IMR-90 (cell line): ENCODE measurements around the gene ARMS2. TPM values are rescaled to one million over a fixed set of nuclear protein-coding genes. Genes with fewer than 3 reads are reported as not detected.

Source experiments
- ATAC-seq: fragments of 200-7000 bp; cut with Tn5 transposase; 2 replicates; pipeline ENCODE4 v1.9.1; 2020; ENCODE audit warnings: low read depth, mild to moderate bottlenecking, moderate library complexity
- BruUV-seq: library from RNA; stranded (reverse); fragments of 400-500 nt; replicated peaks from 2 replicates; lab custom pipeline; 2021; lab: Mats Ljungman, UMichigan
- CTCF ChIA-PET: fragments of 300-600 bp; formaldehyde crosslinking; extraction: SDS; loops from one replicate; lab custom pipeline; 2021; ENCODE audit warnings: antibody characterized with exemption; lab: Yijun Ruan, JAX
- POLR2A ChIA-PET: fragments of 300-600 bp; sonication (Branson Sonifier 250); formaldehyde crosslinking; loops from one replicate; lab custom pipeline; 2022; ENCODE audit warnings: antibody characterized with exemption; ENCODE audit not compliant: unreplicated experiment; lab: Charles Lee
- DNase-seq: peaks from one replicate; pipeline ENCODE4 v3.0.0; 2013
- H2AFZ ChIP-seq: replicated peaks from 2 replicates; pipeline ENCODE3; 2013; ENCODE audit warnings: low read length, mild to moderate bottlenecking; ENCODE audit not compliant: poor library complexity
- H2AK5ac ChIP-seq: 2 replicates; pipeline ENCODE4 v1.6.1; 2013; ENCODE audit warnings: low read depth, low read length, inconsistent platforms
- H2AK9ac ChIP-seq: replicated peaks from 2 replicates; pipeline ENCODE3; 2013; ENCODE audit warnings: mild to moderate bottlenecking, low read depth, low read length, moderate library complexity; ENCODE audit not compliant: poor library complexity
- H2BK120ac ChIP-seq: 2 replicates; pipeline ENCODE4 v1.6.1; 2013; ENCODE audit warnings: low read depth, low read length, inconsistent platforms
- H2BK15ac ChIP-seq: 3 replicates; pipeline ENCODE4 v1.6.1; 2013; ENCODE audit warnings: low read depth, low read length, inconsistent platforms
- H2BK20ac ChIP-seq: 2 replicates; pipeline ENCODE4 v1.6.1; 2013; ENCODE audit warnings: low read depth, mild to moderate bottlenecking, inconsistent platforms, low read length, moderate library complexity
- H2BK5ac ChIP-seq: 2 replicates; pipeline ENCODE4 v1.6.1; 2013; ENCODE audit warnings: mild to moderate bottlenecking, low read depth, low read length, inconsistent platforms; ENCODE audit not compliant: poor library complexity, severe bottlenecking
- H3K14ac ChIP-seq: replicated peaks from 2 replicates; pipeline ENCODE4 v1.6.1; 2013; ENCODE audit warnings: low read depth, low read length, inconsistent platforms
- H3K18ac ChIP-seq: 2 replicates; pipeline ENCODE4 v1.6.1; 2013; ENCODE audit warnings: low read depth, low read length, control low read depth
- H3K23ac ChIP-seq: 2 replicates; pipeline ENCODE4 v1.6.1; 2013; ENCODE audit warnings: low read depth, low read length, inconsistent platforms
- H3K27ac ChIP-seq: 2 replicates; pipeline ENCODE4 v1.5.1; 2013; ENCODE audit warnings: mild to moderate bottlenecking, control low read depth, low read length; ENCODE audit not compliant: insufficient read depth
- H3K27me3 ChIP-seq: 2 replicates; pipeline ENCODE4 v1.6.1; 2013; ENCODE audit warnings: low read length; ENCODE audit not compliant: control insufficient read depth, insufficient read depth
- H3K36me3 ChIP-seq: 2 replicates; pipeline ENCODE4 v1.6.1; 2013; ENCODE audit warnings: low read length, mixed read lengths; ENCODE audit not compliant: control insufficient read depth, insufficient read depth
- H3K4ac ChIP-seq: 2 replicates; pipeline ENCODE4 v1.6.1; 2013; ENCODE audit warnings: low read depth, low read length, inconsistent platforms
- H3K4me1 ChIP-seq: 2 replicates; pipeline ENCODE4 v1.6.1; 2013; ENCODE audit warnings: low read length, mixed read lengths; ENCODE audit not compliant: control insufficient read depth, insufficient read depth
- H3K4me2 ChIP-seq: 2 replicates; pipeline ENCODE4 v1.6.1; 2013; ENCODE audit warnings: low read depth, mild to moderate bottlenecking, control low read depth, low read length, moderate library complexity
- H3K4me3 ChIP-seq: 2 replicates; pipeline ENCODE4 v1.5.1; 2013; ENCODE audit warnings: low read depth, mild to moderate bottlenecking, control low read depth, low read length, moderate library complexity; ENCODE audit not compliant: insufficient read depth
- H3K56ac ChIP-seq: 2 replicates; pipeline ENCODE4 v1.6.1; 2013; ENCODE audit warnings: low read length, inconsistent platforms; ENCODE audit not compliant: insufficient read depth; ENCODE audit errors: extremely low read depth
- H3K79me1 ChIP-seq, 2 experiments: 2 replicates each; pipeline ENCODE4 v1.6.1; 2013; ENCODE audit warnings: low read length in 2 of 2, inconsistent platforms in 1 of 2, low read depth in 1 of 2
- H3K9ac ChIP-seq: 2 replicates; pipeline ENCODE4 v1.6.1; 2013; ENCODE audit warnings: low read depth, low read length, control low read depth
- H3K9me1 ChIP-seq: 2 replicates; pipeline ENCODE4 v1.6.1; 2013; ENCODE audit warnings: low read length, inconsistent platforms; ENCODE audit not compliant: insufficient read depth
- H3K9me3 ChIP-seq: 2 replicates; pipeline ENCODE4 v1.6.1; 2013; ENCODE audit warnings: low read length; ENCODE audit not compliant: control insufficient read depth, insufficient read depth
- H4K20me1 ChIP-seq: 2 replicates; pipeline ENCODE4 v1.6.1; 2013; ENCODE audit warnings: low read length, inconsistent platforms; ENCODE audit not compliant: insufficient read depth
- H4K5ac ChIP-seq: 2 replicates; pipeline ENCODE4 v1.6.1; 2013; ENCODE audit warnings: mild to moderate bottlenecking, low read depth, low read length, control low read depth
- H4K8ac ChIP-seq, 2 experiments: 2 replicates each; pipeline ENCODE4 v1.6.1; 2013; ENCODE audit warnings: low read depth in 2 of 2, low read length in 2 of 2, control low read depth in 1 of 2, inconsistent platforms in 1 of 2
- H4K91ac ChIP-seq: 2 replicates; pipeline ENCODE4 v1.6.1; 2013; ENCODE audit warnings: low read depth, low read length, inconsistent platforms; ENCODE audit not compliant: insufficient read depth
- CHD1 ChIP-seq: IDR thresholded peaks from 2 replicates; pipeline ENCODE4 v1.6.1; 2012; ENCODE audit warnings: low read depth, low read length, improper control_type of control experiment
- FOS ChIP-seq: fragments of 150-350 bp; IDR thresholded peaks from 2 replicates; pipeline ENCODE4 v1.6.1; 2016; ENCODE audit warnings: low read depth, low read length
- MAFK ChIP-seq: IDR thresholded peaks from 2 replicates; pipeline ENCODE4 v1.6.1; 2012; ENCODE audit warnings: low read depth, low read length, improper control_type of control experiment
- NFE2L2 ChIP-seq: fragments of 150-350 bp; IDR thresholded peaks from 2 replicates; pipeline ENCODE4 v1.6.1; 2016; ENCODE audit warnings: low read depth, mild to moderate bottlenecking, low read length
- WGBS, 2 experiments: methylation state at CpG; one replicate each; pipeline versions ENCODE4 v1.1.5 to v1.1.7; 2013; ENCODE audit warnings: missing lambda C conversion rate in 2 of 2; ENCODE audit not compliant: insufficient read length in 1 of 2; ENCODE audit errors: extremely low coverage in 2 of 2; 5-methylcytosine and 5-hydroxymethylcytosine counted together
- dilution Hi-C: fragments of 300-500 bp; cut with HindIII; formaldehyde crosslinking; loops from one replicate; pipeline ENCODE4 v1.14.3; 2018; ENCODE audit warnings: low sequenced_read_pairs; ENCODE audit not compliant: unreplicated experiment
- in situ Hi-C: fragments of 300-500 bp; cut with MboI; formaldehyde crosslinking; loops from 3 replicates; pipeline ENCODE4 v1.14.3; 2019; ENCODE audit warnings: low sequenced_read_pairs, inconsistent platforms, mixed read lengths
- intact Hi-C: fragments of 100-400 bp; cut with micrococcal nuclease; formaldehyde crosslinking; loops from 2 replicates; pipeline ENCODE4 v1.10.0; 2022
- polyA plus RNA-seq, 3 experiments: library from polyadenylated mRNA; depleted of rRNA; stranded (reverse); fragments of >200 nt; gene quantifications; 2 replicates each; pipeline ENCODE4 v1.2.3, GENCODE V29; 2012; ENCODE audit warnings: low replicate concordance in 1 of 3
- total RNA-seq: library from RNA; depleted of rRNA; stranded (reverse); fragments of >200 nt; gene quantifications from 2 replicates; pipeline ENCODE4 v1.2.3, GENCODE V29; 2012
- TF ChIP-seq, protein P1 (sequence below): conservative IDR thresholded peaks from 2 replicates; pipeline ENCODE4 v1.5.1; 2012; ENCODE audit warnings: mild to moderate bottlenecking, low read depth, low read length, improper control_type of control experiment
- TF ChIP-seq, protein P2 (sequence below): fragments of 150-350 bp; IDR thresholded peaks from 2 replicates; pipeline ENCODE4 v1.6.1; 2016; ENCODE audit warnings: low read depth, mild to moderate bottlenecking, low read length, moderate library complexity, borderline replicate concordance

Gene ARMS2
- total and polyA plus RNA-seq, 2 of the 4 experiments (the other 2 are of a cell fraction): not detected

DNA sequence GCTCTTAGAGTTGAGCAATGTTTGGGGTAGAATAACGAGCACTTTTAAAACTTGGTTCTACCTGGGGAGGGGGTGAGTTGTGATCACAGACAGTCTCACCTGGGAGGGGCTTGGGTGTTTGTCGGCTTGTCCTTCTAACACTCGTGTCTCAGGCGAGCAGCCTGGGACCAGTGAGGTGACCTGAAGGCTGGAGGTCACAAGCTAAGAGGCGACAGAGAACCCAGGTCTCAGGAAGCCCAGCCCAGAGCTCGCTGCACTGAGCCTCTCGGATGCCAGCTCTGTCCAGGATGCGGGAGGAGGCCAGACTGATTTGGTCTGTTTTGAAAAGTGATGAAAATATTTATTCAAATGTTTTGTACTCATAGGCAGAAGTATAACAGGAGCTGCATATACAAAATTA lies 18.7 kb downstream of the ARMS2 start:
- 82% methylated on average over 3 of the region's 8 CpGs; no CpG with 5 or more reads in 1 of the 2 experiments for WGBS, 2 experiments

More for the DNA sequence above, 18.7 kb downstream of the ARMS2 start:
- H3K18ac ChIP-seq: no peak overlapping the region
- H3K4me3 ChIP-seq: no peak overlapping the region
- dilution Hi-C loops: no loop called here
- H2BK120ac ChIP-seq: no peak overlapping the region
- no peaks in the 10 kb centered on the region for H3K27me3 ChIP-seq
- no peak for ATAC-seq
- H2BK20ac ChIP-seq: no peak overlapping the region
- no peaks in the 10 kb centered on the region for H3K36me3 ChIP-seq
- no peak for TF ChIP-seq CHD1
- no peak for TF ChIP-seq MAFK
- no peak for TF ChIP-seq FOS
- TF ChIP-seq, protein P1, sequence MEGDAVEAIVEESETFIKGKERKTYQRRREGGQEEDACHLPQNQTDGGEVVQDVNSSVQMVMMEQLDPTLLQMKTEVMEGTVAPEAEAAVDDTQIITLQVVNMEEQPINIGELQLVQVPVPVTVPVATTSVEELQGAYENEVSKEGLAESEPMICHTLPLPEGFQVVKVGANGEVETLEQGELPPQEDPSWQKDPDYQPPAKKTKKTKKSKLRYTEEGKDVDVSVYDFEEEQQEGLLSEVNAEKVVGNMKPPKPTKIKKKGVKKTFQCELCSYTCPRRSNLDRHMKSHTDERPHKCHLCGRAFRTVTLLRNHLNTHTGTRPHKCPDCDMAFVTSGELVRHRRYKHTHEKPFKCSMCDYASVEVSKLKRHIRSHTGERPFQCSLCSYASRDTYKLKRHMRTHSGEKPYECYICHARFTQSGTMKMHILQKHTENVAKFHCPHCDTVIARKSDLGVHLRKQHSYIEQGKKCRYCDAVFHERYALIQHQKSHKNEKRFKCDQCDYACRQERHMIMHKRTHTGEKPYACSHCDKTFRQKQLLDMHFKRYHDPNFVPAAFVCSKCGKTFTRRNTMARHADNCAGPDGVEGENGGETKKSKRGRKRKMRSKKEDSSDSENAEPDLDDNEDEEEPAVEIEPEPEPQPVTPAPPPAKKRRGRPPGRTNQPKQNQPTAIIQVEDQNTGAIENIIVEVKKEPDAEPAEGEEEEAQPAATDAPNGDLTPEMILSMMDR: no peak
- TF ChIP-seq NFE2L2: no peak
- TF ChIP-seq, protein P2, sequence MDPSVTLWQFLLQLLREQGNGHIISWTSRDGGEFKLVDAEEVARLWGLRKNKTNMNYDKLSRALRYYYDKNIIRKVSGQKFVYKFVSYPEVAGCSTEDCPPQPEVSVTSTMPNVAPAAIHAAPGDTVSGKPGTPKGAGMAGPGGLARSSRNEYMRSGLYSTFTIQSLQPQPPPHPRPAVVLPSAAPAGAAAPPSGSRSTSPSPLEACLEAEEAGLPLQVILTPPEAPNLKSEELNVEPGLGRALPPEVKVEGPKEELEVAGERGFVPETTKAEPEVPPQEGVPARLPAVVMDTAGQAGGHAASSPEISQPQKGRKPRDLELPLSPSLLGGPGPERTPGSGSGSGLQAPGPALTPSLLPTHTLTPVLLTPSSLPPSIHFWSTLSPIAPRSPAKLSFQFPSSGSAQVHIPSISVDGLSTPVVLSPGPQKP: no peak
- H3K23ac ChIP-seq: no peak overlapping the region
- H2BK15ac ChIP-seq: no peak overlapping the region
- H3K4me2 ChIP-seq: no peak overlapping the region
- ChIA-PET CTCF (interaction anchor here (1.5 kb wide), 1 partner anchor 92 kb away, joined by 3 read pairs; no protein-coding TSS in a partner anchor), POLR2A (no interaction called here)
- peaks cover 20% of the 10 kb centered on the region for H3K9me1 ChIP-seq
- no peaks in the 10 kb centered on the region for H3K9me3 ChIP-seq
- no peak overlapping the region for H2BK5ac ChIP-seq
- in situ Hi-C loops: no loop called here
- H3K14ac ChIP-seq: no peak overlapping the region
- no peak overlapping the region for H3K9ac ChIP-seq
- no peak overlapping the region for H2AFZ ChIP-seq
- H3K4me1 ChIP-seq: peaks cover 30% of the 10 kb centered on the region
- DNase-seq: no peak
- H4K8ac ChIP-seq: no peak overlapping the region
- H4K5ac ChIP-seq: no peak overlapping the region
- peaks cover 5 to 38% of the 10 kb centered on the region in 2 experiments; a peak in 3 of 4 replicates for H3K79me1 ChIP-seq
- H4K91ac ChIP-seq: no peak overlapping the region
- H2AK9ac ChIP-seq: no peak overlapping the region
- peak overlapping the region; percentile 27; the same call in 1 of the 2 replicates for H3K4ac ChIP-seq
- intact Hi-C loops: no loop called here
- no peak overlapping the region for H3K27ac ChIP-seq
- no peak overlapping the region for H3K56ac ChIP-seq
- no TSS peak for BruUV-seq
- H2AK5ac ChIP-seq: no peak overlapping the region
- peaks cover 11% of the 10 kb centered on the region; the same call in 1 of the 2 replicates for H4K20me1 ChIP-seq
